ENCODE measurements around the gene ZBTB40.

Gene ZBTB40

DNA sequence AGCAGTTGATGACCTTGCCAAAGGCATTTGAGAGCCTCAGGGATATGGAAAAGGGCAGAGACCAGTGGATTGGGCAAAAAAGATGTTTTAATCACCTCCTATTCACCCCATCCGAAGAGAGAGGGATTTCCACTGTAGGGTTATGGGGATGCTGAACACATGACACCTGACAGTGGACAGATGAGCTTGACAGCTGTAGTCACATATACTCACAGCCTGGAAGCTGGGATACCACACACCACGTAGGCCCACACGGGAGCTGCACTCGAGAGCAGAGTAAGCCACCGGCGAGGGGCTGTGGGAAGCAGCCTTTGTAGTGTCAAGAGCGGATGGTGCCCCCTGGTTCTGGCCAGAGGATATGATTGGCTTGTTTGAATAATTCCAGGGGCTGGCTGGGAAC, 20.0 kb downstream of the ZBTB40 start:
- DNase-seq (ENCODE audit: low read depth): no peak

DNA sequence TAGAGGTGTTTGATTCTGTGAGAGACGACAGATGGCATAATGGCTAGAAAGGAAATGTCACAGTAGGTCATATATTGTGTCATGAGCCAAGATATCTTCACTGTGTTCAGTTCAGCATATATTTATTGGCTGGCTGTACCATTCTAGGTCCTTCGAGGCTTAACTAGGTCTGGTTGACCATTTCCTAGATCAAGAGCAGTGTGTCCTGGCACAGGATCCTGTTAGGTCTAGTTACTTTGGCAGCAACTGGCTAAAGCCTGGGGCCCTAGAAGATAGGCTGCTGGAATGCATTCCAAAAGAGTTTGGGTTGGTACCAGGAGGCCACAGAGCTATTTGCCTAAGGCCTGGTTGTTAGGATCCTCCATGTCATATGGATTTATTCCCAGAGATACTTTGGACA, 20.9 kb downstream of the ZBTB40 start:
- no peak for DNase-seq (ENCODE audit: low read depth)

DNA sequence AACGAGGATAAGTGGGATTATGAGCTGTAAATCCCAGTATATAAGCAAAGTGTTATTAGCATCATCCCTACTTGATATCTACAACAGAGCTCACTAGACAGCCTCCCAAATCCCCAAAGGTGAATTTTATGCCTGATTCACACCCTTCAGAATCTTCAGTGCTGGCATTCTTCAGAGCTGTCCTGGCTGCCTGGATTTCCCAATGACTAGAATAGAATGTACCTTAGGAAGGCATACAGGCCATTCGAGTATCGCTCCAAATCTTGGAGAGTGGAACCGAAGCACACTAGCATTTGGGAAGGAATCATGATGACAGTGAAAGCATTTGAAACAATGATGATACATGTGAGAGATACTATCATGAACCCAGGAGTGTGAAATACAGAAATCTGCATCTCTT, 22.3 kb downstream of the ZBTB40 start:
- no peak for DNase-seq (ENCODE audit: low read depth)

DNA sequence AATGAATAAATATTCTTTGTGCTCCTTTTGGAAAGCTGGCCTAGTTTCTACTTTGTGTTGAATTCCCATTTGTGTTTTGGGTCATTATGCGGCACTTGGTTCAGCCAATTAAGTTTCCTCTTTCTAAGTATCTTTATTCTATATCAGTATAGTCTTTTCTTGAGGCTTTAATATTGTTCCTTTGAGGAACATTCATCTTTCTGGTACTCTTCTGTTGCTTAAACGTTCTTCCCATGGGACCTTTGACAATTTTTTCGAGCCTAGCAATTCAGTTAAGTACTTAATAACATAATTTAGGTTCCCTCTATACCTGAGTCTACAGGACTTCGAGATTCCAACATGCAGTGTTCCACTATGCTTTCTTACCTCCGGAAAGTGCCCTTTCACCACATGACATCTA, 24.9 kb downstream of the ZBTB40 start:
- no peak for DNase-seq (ENCODE audit: low read depth)

DNA sequence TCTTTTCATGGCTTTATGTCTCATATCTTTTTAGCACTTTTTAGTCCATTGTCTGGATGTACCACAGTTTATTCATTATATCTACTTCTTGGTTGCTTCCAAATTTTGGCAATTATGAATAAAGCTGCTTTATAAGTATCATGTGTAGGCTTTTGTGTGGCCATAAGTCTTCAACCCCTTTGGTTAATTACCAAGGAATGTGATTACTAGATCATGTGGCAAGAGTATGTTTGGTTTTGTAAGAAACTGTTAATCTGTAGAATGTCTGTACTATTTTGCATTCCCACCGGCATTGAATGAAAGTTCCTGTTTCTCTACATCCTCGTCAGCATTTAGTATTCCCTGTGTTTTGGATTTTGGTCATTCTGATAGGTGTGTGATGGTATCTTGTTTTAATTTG, 31.5 kb downstream of the ZBTB40 start:
- no peak for DNase-seq (ENCODE audit: low read depth)

DNA sequence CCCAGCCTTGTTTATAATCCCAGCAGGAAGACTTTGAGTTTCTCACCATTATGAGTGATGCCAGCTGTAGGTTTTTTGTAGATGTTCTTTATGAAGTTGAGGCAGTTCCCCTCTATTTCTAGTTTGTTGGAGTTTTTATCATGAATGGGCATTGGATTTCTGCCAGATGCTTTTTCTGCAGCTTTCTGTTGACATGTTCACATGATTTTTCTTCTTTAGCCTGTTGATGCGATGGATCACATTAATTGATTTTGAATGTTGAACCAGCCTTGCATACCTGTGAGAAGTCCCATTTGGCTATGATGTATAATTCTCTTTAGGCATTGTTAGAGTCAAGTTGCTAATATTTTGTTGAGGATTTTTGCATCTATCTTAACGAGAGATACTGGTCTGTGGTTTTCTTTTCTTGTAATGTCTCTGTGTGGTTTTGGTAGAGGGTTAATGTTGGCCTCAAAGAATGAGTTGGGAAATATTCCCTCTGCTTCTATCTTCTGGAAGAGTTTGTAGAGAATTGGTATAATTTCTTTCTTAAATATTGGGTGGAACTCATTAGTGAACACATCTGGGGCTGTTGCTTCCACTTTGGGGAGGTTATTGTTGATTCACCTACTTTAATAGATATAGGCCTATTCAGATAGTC, 33.2 kb downstream of the ZBTB40 start:
- no peak for DNase-seq (ENCODE audit: low read depth)

DNA sequence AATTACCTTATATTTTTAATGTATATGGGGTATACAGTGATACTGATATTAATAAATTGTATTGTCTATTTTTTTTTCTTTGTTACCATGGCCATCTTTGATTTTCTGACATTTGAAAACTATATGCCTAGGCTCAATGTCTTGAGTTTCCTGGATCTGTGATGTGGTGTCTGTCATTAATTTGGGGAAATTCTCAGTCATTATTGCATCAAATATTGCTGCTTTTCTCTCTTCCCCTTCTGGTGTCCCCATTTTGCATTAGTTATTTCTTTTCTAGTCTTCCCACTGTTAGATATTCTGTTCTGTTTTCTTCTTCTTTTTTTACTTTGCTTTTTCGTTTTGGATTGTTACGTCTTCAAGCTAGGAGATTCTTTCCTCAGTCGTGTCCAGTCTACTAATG, 33.8 kb downstream of the ZBTB40 start:
- no peak for DNase-seq (ENCODE audit: low read depth)

DNA sequence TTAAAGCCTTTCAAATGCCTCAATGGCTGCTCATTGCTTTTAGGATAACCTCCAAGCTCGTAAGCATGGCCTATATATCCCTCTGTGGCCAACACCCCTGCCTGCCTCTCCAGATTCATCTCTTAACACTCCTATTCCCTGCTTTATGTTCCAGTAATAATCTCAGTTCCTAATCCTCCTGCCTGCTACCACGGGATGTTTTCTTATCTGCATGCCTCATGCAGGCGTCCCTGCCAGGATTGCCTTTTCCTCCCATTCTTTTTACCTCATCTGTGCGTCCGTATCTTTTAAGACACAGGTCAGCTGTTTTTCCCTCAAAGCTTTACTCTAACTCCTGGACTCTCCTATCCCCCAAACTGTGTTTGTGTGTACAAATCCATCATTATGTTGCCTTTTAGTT, 36.1 kb downstream of the ZBTB40 start:
- DNase-seq (ENCODE audit: low read depth): no peak

DNA sequence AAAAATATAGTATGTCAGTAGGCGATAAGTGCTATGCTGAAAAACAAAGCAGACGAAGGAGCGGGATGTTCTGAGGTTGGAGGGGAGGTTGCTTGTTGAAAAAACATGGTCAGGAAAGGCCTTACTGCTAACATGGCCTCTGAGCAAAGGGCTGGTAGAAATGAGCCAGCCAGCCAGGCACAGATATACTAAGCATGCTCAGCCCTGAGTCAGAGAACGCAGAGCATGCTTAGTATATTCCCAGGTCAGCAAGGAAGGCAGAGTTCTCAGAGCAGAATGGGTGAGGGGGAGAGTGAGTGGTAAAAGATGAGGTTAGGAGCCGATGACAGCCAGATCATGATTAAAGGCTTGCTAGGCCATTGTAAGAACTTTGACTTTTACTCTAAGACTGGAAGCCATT, 36.7 kb downstream of the ZBTB40 start:
- DNase-seq (ENCODE audit: low read depth): no peak

DNA sequence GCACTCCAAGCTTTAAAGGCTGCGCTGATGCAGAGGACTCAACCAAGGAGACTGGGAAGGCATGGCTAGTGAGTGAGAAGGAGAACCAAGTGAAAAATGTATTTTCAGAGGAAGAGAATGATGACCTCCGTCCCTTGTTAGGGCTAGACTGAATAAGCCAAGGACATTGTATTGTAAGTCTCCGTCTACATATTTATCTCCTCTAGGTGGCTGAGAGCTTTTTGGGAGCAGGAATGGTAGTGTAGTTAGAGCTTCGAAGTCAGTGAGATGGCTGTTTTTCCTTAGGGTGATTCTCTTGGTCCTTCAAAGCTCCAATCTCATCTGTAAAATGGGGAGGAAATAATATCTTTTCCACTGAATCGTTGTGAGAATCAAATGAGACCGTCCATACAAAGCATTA, 37.6 kb downstream of the ZBTB40 start:
- no peak for DNase-seq (ENCODE audit: low read depth)

DNA sequence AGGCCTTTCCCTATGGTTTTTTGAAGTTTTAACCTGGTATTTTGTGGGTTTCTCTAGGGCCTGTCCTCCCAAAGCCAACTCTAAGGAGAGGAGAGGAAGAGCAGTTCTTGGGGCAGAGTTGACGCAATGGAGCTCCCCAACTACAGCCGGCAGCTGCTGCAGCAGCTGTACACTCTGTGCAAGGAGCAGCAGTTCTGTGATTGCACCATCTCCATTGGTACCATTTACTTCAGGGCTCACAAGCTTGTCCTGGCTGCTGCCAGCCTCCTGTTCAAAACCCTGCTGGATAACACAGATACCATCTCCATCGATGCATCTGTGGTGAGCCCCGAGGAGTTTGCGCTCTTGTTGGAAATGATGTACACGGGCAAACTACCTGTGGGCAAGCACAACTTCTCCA, 38.2 kb downstream of the ZBTB40 start:
- DNase-seq (ENCODE audit: low read depth): no peak

DNA sequence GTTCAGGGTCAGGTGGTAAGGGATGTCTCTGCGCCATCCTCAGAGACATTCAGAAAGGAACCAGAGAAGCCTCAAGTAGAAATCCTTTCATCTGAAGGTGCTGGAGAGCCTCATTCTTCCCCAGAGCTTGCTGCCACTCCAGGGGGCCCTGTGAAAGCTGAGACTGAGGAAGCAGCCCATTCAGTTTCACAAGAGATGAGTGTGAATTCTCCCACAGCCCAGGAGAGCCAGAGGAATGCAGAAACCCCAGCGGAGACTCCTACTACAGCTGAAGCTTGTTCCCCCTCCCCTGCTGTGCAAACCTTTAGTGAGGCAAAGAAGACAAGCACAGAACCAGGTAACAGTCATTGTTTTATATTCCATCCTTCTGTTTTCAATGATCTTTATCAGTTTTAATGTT, 38.7 kb downstream of the ZBTB40 start:
- no peak for DNase-seq (ENCODE audit: low read depth)

DNA sequence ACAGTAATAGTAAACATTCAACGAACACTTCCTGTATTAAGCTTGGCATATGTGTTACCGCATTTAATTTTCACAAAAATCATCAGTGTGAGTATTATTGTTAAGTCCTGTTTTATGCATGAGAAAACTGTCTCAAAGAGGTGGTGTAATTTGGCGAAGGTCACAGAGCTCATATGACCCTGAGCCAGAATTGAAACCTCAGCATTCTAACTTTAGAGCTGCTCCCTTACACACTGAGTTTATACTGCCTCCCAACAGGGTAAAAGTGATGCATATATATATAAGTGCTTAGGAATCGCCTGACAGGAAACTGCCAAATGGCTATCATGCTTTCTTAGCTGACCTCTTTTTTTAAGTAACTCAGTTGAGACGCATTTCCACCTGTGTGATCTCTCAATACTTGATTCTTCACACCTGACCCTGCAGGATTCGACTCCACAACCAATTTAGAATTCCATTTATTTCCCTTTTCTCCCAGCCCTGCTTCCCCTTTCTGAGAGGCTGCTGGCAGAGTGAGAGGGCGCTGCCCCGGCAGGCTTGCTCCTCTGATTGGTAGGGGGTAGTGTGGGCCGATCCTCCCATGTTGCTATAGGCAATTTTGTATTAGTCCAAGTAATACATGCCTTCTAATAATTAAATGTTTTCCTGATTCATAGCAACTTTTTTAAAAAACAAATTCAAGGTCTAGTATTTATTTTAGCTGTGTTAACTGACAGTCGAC, 40.5 kb downstream of the ZBTB40 start:
- DNase-seq (ENCODE audit: low read depth): no peak

DNA sequence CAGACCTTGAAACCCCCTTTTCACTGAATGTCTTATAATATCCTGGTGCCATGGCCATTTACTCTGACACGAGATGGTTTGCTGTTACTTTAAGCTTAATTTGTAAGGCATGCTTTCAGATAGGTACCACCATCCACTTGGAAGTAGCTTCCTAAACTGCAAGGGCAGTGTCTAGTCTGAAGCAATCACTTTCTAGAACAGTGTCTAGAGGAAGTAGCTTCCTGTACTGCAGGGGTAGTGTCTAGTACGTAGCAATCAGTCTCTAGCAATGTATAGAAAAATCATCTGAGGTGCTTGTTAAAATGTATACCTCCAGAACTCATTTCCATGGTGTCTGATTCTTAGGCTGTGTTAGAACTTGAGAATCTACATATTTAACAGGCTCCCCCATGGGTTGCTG, 42.5 kb downstream of the ZBTB40 start:
- no peak for DNase-seq (ENCODE audit: low read depth)

DNA sequence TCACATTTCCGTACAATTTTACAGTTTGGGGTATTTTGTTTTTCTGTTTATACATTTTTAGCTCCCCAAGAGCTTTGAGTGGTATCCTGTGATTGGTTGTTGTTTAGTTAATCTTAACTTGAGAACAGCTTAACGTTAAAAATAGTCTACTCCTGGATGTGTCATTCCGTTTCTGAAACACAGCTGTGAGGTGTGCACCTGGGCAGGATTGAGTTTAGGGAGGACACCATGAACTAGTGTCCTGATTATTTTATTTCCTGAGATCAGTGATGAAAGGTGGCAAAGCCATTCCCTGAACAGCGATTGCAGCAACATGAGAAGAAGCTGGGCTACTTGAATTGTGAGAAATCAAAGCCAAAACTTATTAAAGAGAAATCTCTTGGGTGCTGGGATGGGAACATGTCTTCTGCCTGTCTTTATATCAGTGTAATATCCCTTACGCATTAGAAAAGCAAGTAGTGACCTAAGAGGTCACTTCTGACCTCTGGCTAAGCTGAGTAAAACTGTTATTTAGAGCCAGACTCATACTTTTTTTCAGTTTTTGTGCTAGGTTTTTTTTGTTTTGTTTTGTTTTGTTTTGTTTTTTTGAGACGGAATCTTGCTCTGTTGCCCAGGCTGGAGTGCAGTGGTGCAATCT, 43.4 kb downstream of the ZBTB40 start:
- no peak for DNase-seq (ENCODE audit: low read depth)

DNA sequence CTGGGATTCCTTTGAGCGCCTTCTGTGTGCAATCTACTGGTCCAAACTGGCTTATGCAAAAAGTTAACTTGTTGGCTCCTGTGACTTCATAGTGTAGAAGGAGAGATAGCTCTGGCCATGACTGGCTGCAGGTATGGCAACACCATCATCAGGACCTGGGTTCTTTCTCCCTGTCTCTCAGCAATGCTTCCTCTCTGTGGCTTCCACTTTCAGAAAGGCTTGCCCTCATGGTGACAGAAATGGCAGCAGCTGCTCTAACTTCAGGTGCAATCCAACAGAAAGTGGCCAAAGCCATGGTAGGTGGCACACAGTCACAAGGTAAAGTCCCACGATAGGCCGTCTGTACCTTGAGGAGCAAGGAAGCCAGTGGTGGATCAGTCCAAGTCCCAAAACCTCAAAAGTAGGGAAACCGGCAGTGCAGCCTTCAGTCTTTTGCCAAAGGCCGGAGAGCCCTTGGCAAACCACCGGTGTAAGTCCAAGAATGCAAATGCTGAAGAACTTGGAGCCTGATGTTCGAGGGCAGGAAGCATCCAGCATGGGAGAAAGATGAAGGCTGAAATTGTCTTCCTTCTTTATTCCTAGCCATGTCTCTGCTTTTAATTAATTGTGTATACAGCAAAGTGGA, 45.0 kb downstream of the ZBTB40 start:
- no peak for DNase-seq (ENCODE audit: low read depth)

DNA sequence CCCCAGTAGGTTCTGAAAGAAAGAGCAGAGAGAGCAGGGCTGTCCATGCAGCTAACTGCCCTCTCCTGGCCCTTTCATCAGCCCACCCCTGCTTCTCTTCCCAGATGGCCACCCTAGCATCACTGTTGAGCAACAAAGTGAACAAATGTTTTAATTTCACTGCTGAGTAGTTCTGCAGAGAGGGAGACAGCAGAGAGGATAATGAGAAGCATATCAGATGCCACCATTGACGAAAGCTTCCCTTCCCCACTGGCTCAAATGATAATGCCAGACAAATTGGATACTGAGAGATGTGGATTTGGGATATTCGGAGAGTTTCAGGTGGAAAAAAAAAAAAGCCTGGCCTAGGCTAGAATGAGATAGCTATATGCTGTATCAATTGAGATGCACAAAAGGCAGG, 46.8 kb downstream of the ZBTB40 start:
- no peak for DNase-seq (ENCODE audit: low read depth)

DNA sequence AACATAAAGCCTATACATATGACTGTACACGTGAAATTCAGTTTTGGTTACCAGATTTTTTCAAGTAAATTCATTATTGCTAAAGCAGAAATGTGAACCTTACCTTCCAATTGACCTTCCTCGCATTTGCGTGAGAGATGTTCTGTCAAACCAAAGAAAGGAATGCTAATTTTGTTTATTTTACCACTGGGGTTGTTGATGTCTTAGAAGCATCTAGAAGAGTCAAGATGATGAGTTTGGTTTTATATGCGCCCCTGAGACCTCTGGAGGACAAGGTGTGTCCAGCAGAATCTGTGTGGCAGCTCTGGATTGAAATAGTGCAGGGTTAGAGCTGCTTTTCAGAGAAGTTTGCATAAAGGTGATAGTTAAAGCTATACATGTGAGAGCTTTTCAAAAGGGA, 48.4 kb downstream of the ZBTB40 start:
- no peak for DNase-seq (ENCODE audit: low read depth)

DNA sequence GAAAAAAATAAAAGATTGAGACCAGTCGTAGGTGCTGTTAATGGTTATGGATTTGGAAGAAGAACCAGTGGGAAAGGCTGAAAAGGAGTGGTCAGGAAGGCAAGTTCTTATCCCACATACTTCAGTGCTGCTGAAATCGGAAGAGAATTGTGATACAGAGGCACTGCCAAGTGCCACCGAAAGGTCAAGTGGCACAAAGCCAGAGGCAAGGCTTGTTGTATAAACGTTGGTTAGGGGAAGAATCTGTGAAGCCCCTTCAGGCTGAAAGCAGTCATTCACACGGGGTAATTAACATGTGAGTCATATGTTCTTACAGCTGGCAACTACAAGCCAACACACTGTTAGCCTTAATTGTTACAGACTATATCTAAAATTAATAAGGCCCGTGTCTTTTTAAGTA, 48.8 kb downstream of the ZBTB40 start:
- DNase-seq (ENCODE audit: low read depth): no peak

DNA sequence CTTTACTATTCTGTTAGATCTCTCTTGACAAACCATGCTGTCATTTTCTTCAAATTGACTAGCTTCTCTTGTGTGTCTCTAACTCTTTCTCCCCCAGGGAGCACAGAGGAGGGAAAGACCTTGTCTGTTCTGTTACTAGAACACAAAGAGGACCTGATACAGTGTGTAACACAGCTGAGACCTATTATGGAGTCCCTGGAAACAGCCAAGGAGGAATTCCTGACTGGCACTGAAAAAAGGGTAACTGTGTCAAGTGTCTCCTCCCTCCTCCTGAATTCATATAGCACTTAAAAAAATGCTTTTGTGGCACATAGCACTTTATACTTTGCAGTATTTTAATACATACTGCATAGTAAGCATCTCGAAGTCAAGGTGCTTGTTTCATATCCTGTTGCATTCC, 50.6 kb downstream of the ZBTB40 start:
- DNase-seq (ENCODE audit: low read depth): no peak

DNA sequence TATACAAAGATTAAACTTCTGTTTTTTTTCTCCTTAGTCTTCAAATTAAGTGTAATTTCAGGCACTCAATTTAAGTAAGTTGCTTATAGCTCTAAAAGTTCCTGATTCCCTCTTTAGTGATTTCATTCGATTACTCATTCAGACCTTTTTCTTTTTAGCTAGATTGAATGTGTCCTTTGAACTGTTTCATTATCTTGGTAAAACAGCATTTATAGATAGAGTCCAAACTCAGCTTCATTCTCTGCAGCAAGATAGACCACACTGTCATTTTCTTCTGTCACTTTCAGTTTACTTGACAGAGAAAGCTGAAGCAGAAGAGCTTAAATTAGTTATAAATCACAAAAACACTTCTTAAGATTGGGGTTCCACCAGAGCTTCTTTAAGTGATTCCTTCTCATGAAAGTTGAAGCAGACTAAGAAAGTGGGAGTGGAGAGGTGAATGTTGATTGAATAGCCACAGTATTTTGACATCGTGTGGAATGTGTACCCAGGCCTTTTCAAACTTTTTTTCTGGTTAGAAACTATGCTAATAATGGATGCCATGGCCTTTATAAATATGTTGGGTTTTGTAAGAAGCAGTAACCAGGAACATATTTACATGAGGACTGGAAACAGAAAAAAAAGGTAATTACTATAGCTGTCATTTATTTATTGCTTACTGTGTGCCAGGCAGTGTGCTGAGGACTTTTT, 52.2 kb downstream of the ZBTB40 start:
- no peak for DNase-seq (ENCODE audit: low read depth)

DNA sequence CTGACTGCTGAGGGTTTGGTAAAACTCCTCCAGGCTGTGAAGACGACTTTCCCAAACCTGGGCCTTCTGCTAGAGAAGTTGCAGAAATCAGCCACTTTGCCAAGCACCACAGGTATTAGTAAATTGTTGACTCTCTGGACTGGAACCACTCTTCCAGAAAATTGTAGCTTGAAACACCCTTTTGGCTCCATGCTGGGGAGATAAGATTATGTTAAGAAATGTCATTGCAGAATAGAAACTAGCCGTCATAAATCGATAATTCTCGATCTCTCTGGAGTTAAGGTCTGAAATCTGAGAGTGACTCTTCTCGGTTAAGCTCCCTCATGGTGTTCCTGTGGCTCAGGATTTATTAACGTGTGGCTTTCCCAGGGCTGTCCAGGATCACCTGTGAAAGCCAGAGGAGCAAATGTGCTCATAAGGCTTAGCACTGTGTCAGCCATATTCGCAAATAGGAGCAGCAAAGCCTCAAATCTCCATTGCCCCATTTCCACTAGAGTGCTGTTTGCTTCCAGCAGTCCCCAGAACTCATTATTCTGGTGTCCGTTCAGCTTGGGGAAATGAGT, 54.6 kb downstream of the ZBTB40 start:
- no peak for DNase-seq (ENCODE audit: low read depth)
